ENCODE results near the gene HIGD2A. TPM values are rescaled to one million over a fixed set of nuclear protein-coding genes. Genes with fewer than 3 reads are reported as not detected.

HIGD2A gene
- 100 to 1,000 TPM; 137 to 220 (median 172) TPM for polyA plus RNA-seq (ENCODE audit: low read depth in 6 of 6)

DNA sequence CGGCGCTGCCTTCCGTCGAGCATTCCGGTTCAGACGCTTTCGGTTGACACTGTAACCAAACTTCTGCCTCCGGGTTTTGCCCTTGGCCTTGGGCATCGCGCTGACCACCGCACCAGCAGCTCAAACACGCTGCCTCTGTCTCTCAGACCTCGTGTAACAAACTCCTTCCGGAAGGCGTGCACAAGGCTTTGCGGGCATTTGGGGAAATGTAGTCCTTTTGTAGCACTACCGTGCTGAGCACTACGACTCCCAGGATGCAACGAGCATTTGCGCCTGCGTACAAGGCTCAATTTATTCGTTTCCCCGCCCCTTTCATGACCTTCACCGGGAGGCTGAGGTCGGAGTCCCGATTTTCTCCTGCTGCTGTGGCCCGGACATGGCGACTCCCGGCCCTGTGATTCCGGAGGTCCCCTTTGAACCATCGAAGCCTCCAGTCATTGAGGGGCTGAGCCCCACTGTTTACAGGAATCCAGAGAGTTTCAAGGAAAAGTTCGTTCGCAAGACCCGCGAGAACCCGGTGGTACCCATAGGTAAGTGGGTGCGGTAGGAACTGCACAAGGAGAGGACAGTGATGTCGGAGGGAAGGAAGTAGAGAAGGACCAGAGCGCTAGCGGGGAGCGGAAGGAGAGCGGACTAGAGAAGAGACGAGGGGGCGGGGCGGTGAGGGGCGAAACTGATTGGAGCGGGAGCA lies at the start of gene HIGD2A, which contains the start of gene NOP16:
Gene HIGD2A, plus strand, starts transcription at position 308 of the 691 bp plus-strand sequence. Its CDS starts 69 bp downstream, at position 377.
Gene NOP16, minus strand, starts transcription at position 155 of the 691 bp plus-strand sequence. Its CDS starts 59 bp downstream, at position 96.
- DNase-seq (peak; percentile 97), ATAC-seq (ENCODE audit: low read depth in 2 of 2) (peak; percentile 81 to 87)
- Mint-ChIP-seq H3K36me3 (peaks cover 6 to 7% of the 10 kb centered on the region in 2 donors), H3K27ac (peak within 1 kb of the TSS; percentile 94 to 100 (median 99)), H3K4me3 (peak within 1 kb of the TSS; percentile 82 to 99 (median 98)), H3K4me1 (peaks cover 21 to 39% (median 29%) of the 10 kb centered on the region in 3 donors), H3K9me3 (no peaks in the 10 kb centered on the region), H3K27me3 (no peaks in the 10 kb centered on the region)

- no peak overlapping the region for H3K4me3 Mint-ChIP-seq
Observed at GRCh38 chr5:176339304-176339703, 49.2 kb upstream of the HIGD2A start.

DNA sequence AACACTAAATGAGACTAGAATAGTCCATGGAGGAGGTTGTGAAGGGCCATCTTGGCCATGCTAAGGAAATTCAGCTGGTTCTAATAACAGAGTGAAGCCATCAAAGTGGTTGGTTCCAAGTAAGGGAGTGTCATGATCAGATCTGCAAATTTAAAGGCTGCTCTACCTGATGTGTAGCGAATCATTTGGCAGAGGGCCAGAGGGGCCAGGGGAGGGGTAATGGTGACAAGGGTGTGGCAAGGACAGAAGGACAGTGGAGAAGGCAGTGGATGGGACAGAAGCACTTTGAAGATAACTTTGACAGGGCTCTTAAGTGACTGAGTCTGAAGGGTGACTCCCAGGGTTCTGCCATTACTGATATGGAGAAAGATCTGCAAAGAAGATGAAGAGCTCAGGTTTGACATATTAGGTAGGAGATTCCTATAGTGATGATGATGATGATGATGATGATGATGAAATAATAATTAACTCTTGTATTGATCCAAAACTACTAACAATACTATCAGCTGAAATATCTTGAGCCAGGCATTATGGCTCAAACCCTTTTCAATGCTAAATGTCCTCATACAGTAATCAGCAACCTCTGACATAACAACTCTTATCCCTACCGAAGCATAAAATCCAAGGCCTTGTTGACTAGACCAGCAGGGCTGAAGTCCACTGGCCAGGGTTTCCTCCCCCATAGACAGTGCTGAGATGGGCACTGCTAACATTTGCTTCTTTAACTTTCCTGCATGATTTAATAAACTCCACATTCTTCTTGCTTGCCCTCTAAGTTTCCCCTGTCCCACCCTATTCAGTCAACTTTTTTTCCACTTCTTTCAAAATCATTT lies 47.0 kb upstream of the HIGD2A start:
- peak overlapping the region; percentile 0 to 70 (median 26) for H3K27ac Mint-ChIP-seq
- peaks cover 13% of the 10 kb centered on the region in 2 donors for H3K36me3 Mint-ChIP-seq
- H3K4me1 Mint-ChIP-seq: no peaks in the 10 kb centered on the region
- ATAC-seq (ENCODE audit: low read depth in 2 of 2) (no peak), DNase-seq (no peak)
- H3K27me3 Mint-ChIP-seq: no peaks in the 10 kb centered on the region
- no peaks in the 10 kb centered on the region for H3K9me3 Mint-ChIP-seq
- no peak overlapping the region for H3K4me3 Mint-ChIP-seq

More at GRCh38 chr5:176339304-176339703, 49.2 kb upstream of the HIGD2A start:
- Mint-ChIP-seq H3K27ac (no peak overlapping the region), H3K36me3 (peaks cover 15 to 20% of the 10 kb centered on the region in 2 donors), H3K4me1 (no peaks in the 10 kb centered on the region), H3K9me3 (peaks cover 0 to 4% (median 3%) of the 10 kb centered on the region in 7 donors), H3K27me3 (no peaks in the 10 kb centered on the region)
- DNase-seq (no peak), ATAC-seq (ENCODE audit: low read depth in 2 of 2) (no peak)

GRCh38 chr5:176342158-176342483 lies 46.4 kb upstream of the HIGD2A start:
- Mint-ChIP-seq H3K27ac (peak overlapping the region in 4 of 6 donors; percentile 0 to 35 (median 10)), H3K4me1 (no peaks in the 10 kb centered on the region), H3K36me3 (peaks cover 7 to 8% of the 10 kb centered on the region in 2 donors), H3K27me3 (no peaks in the 10 kb centered on the region), H3K4me3 (no peak overlapping the region), H3K9me3 (no peaks in the 10 kb centered on the region)
- ATAC-seq (ENCODE audit: low read depth in 2 of 2) (no peak), DNase-seq (no peak)

- no peak for DNase-seq
- Mint-ChIP-seq H3K9me3 (no peaks in the 10 kb centered on the region), H3K27me3 (no peaks in the 10 kb centered on the region), H3K4me3 (no peak overlapping the region), H3K27ac (peak overlapping the region in 3 of 6 donors; percentile 11 to 60 (median 35)), H3K36me3 (peaks cover 5% of the 10 kb centered on the region in 2 donors), H3K4me1 (peaks cover 0 to under 1% (median 0%) of the 10 kb centered on the region in 3 donors)
- ATAC-seq (ENCODE audit: low read depth in 2 of 2): no peak
Observed at GRCh38 chr5:176342766-176343458, 45.6 kb upstream of the HIGD2A start.

GRCh38 chr5:176350416-176350815 lies 38.1 kb upstream of the HIGD2A start:
- Mint-ChIP-seq H3K4me1 (peaks cover 15 to 28% (median 27%) of the 10 kb centered on the region in 3 donors), H3K4me3 (no peak overlapping the region), H3K27ac (peak overlapping the region in 2 of 6 donors; percentile 63 to 68), H3K9me3 (no peaks in the 10 kb centered on the region), H3K27me3 (no peaks in the 10 kb centered on the region), H3K36me3 (peaks cover 27 to 38% of the 10 kb centered on the region in 2 donors)
- ATAC-seq (ENCODE audit: low read depth in 2 of 2) (no peak), DNase-seq (no peak)

GRCh38 chr5:176352116-176352878 lies 36.3 kb upstream of the HIGD2A start:
- H3K27ac Mint-ChIP-seq: peak overlapping the region in 4 of 6 donors; percentile 9 to 80 (median 64)
- DNase-seq: no peak
- H3K4me1 Mint-ChIP-seq: peaks cover 17 to 32% (median 27%) of the 10 kb centered on the region in 3 donors
- peak overlapping the region in 1 of 8 donors; percentile 36 for H3K4me3 Mint-ChIP-seq
- H3K27me3 Mint-ChIP-seq: no peaks in the 10 kb centered on the region
- H3K36me3 Mint-ChIP-seq: peaks cover 30 to 40% of the 10 kb centered on the region in 2 donors
- no peaks in the 10 kb centered on the region for H3K9me3 Mint-ChIP-seq
- no peak for ATAC-seq (ENCODE audit: low read depth in 2 of 2)

- H3K27me3 Mint-ChIP-seq: no peaks in the 10 kb centered on the region
- H3K27ac Mint-ChIP-seq: peak overlapping the region in 1 of 6 donors; percentile 31
- peaks cover 20 to 41% (median 26%) of the 10 kb centered on the region in 3 donors for H3K4me1 Mint-ChIP-seq
- peak overlapping the region in 1 of 8 donors; percentile 21 for H3K4me3 Mint-ChIP-seq
- ATAC-seq (ENCODE audit: low read depth in 2 of 2) (no peak), DNase-seq (no peak)
- peaks cover 31 to 38% of the 10 kb centered on the region in 2 donors for H3K36me3 Mint-ChIP-seq
- no peaks in the 10 kb centered on the region for H3K9me3 Mint-ChIP-seq
Observed at GRCh38 chr5:176353533-176353932, 35.0 kb upstream of the HIGD2A start.

GRCh38 chr5:176355400-176356178 lies 33.0 kb upstream of the HIGD2A start:
- Mint-ChIP-seq H3K9me3 (no peaks in the 10 kb centered on the region), H3K27me3 (no peaks in the 10 kb centered on the region), H3K36me3 (peaks cover 24 to 26% of the 10 kb centered on the region in 2 donors), H3K27ac (peak overlapping the region in 1 of 6 donors; percentile 62), H3K4me1 (peaks cover 21 to 46% (median 26%) of the 10 kb centered on the region in 3 donors), H3K4me3 (no peak overlapping the region)
- no peak for ATAC-seq (ENCODE audit: low read depth in 2 of 2)
- DNase-seq: no peak

DNA sequence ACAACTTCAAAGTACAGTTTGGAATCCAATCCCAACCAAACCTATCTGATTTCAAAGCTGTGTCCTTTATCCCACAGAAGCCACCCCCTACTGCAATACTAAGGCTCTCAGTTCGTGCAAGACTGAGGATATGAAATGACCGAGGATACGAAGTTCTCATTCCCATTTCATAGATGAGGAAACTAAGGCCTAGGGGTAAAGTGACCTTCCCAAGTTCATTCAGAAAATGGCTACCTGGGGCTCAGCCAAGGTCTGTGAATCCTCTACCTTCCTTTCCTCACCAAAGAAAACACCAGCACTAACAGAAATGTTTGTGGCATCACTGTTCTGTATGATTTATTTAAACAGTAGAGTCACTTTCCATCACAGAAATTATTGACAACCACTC lies 32.4 kb upstream of the HIGD2A start:
- H3K4me1 Mint-ChIP-seq: peaks cover 25 to 50% (median 30%) of the 10 kb centered on the region in 3 donors
- DNase-seq (no peak), ATAC-seq (ENCODE audit: low read depth in 2 of 2) (no peak)
- no peaks in the 10 kb centered on the region for H3K27me3 Mint-ChIP-seq
- H3K27ac Mint-ChIP-seq: no peak overlapping the region
- no peaks in the 10 kb centered on the region for H3K9me3 Mint-ChIP-seq
- no peak overlapping the region for H3K4me3 Mint-ChIP-seq
- peaks cover 22 to 26% of the 10 kb centered on the region in 2 donors for H3K36me3 Mint-ChIP-seq

GRCh38 chr5:176359658-176360057 lies 28.9 kb upstream of the HIGD2A start:
- H3K27me3 Mint-ChIP-seq: no peaks in the 10 kb centered on the region
- peak overlapping the region in 7 of 8 donors; percentile 44 to 89 (median 70) for H3K4me3 Mint-ChIP-seq
- ATAC-seq (ENCODE audit: low read depth in 2 of 2): no peak
- no peaks in the 10 kb centered on the region for H3K9me3 Mint-ChIP-seq
- DNase-seq: no peak
- peaks cover 12 to 18% of the 10 kb centered on the region in 2 donors for H3K36me3 Mint-ChIP-seq
- H3K27ac Mint-ChIP-seq: peak overlapping the region in 3 of 6 donors; percentile 69 to 87 (median 76)
- H3K4me1 Mint-ChIP-seq: peaks cover 27 to 44% (median 27%) of the 10 kb centered on the region in 3 donors

All from naive B cell (primary cell).